ENCODE results near the gene WNT2.

DNA sequence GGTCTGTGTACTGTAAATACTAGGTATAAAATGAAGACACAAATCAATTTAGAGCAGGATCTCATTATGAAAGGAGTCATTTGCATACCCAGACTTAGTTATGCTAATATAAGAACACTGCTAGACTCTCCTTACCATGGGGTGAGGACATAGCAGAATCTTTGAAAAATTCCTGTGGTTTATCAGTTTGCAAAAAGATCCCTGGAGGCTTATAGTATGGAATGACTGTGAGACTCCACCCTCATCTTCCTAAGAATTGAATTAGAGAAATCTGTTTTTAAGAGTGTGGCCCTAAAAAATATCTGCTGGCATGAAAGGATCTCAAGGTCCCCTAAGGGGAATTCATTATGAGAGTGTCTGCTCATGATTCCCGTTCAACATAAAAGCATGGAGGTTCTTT is 63.2 kb downstream of the WNT2 start:
- TF ChIP-seq, protein P1, sequence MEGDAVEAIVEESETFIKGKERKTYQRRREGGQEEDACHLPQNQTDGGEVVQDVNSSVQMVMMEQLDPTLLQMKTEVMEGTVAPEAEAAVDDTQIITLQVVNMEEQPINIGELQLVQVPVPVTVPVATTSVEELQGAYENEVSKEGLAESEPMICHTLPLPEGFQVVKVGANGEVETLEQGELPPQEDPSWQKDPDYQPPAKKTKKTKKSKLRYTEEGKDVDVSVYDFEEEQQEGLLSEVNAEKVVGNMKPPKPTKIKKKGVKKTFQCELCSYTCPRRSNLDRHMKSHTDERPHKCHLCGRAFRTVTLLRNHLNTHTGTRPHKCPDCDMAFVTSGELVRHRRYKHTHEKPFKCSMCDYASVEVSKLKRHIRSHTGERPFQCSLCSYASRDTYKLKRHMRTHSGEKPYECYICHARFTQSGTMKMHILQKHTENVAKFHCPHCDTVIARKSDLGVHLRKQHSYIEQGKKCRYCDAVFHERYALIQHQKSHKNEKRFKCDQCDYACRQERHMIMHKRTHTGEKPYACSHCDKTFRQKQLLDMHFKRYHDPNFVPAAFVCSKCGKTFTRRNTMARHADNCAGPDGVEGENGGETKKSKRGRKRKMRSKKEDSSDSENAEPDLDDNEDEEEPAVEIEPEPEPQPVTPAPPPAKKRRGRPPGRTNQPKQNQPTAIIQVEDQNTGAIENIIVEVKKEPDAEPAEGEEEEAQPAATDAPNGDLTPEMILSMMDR (IDR thresholded peaks at IDR 0.05) = no peak
- TF ChIP-seq POLR2AphosphoS5 (IDR thresholded peaks at IDR 0.05) = no peak
- no peak for TF ChIP-seq POLR2A (IDR thresholded peaks at IDR 0.05)

All from breast epithelium (tissue), 3 donors.